LNCaP clone FGC (cell line): ENCODE results near the gene UBAC2.

Source experiments
- DNase-seq: peaks from one replicate; pipeline ENCODE4 v3.0.0-alpha.2; 2011; ENCODE audit warnings: low read depth
- H3K4me3 ChIP-seq: 2 replicates; pipeline ENCODE4 v1.5.1; 2011; ENCODE audit warnings: mild to moderate bottlenecking, low read depth, low read length, control low read depth
- CTCF ChIP-seq: IDR thresholded peaks from 2 replicates; pipeline ENCODE4 v1.5.1; 2012; ENCODE audit warnings: mild to moderate bottlenecking; ENCODE audit not compliant: control insufficient read depth, insufficient read depth; ENCODE audit errors: extremely low read depth

UBAC2 gene

GRCh38 chr13:99327761-99328160 is 127.1 kb downstream of the UBAC2 start:
- H3K4me3 ChIP-seq, result no peak overlapping the region
- DNase-seq, result no peak
- no peak for TF ChIP-seq CTCF

- H3K4me3 ChIP-seq, result no peak overlapping the region
- DNase-seq, result no peak
- no peak for TF ChIP-seq CTCF
Observed at GRCh38 chr13:99329477-99329876, 128.8 kb downstream of the UBAC2 start.

- no peak for TF ChIP-seq CTCF
- H3K4me3 ChIP-seq, result no peak overlapping the region
- DNase-seq, result no peak
Observed at GRCh38 chr13:99330942-99331341, 130.3 kb downstream of the UBAC2 start.

- H3K4me3 ChIP-seq, result no peak overlapping the region
- no peak for DNase-seq
- TF ChIP-seq CTCF, result no peak
Observed at GRCh38 chr13:99331881-99332293, 131.2 kb downstream of the UBAC2 start.

- no peak for DNase-seq
- no peak for TF ChIP-seq CTCF
- H3K4me3 ChIP-seq, result no peak overlapping the region
Observed at GRCh38 chr13:99332456-99332855, 131.8 kb downstream of the UBAC2 start.

- no peak for TF ChIP-seq CTCF
- H3K4me3 ChIP-seq, result no peak overlapping the region
- no peak for DNase-seq
Observed at GRCh38 chr13:99334221-99334620, 133.6 kb downstream of the UBAC2 start.

- DNase-seq, result no peak
- no peak for TF ChIP-seq CTCF
Observed at GRCh38 chr13:99335087-99335486, 134.4 kb downstream of the UBAC2 start.

More at GRCh38 chr13:99335087-99335486, 134.4 kb downstream of the UBAC2 start:
- H3K4me3 ChIP-seq, result no peak overlapping the region
